Measurements from ENCODE around the gene NELL1. TPM values are rescaled to one million over a fixed set of nuclear protein-coding genes. Genes with fewer than 3 reads are reported as not detected.
"Not testable (repeated sequence)": the region's sequence is repeated elsewhere in the genome, so short reads cannot be mapped to it uniquely, and the experiment has no call there.

The NELL1 gene
- total RNA-seq, 1 experiment from 2014 or later, result not detected

GRCh38 chr11:21105196-21105917, 436.0 kb downstream of the NELL1 start:
- DNase-seq (ENCODE audit: low spot score), result no peak

GRCh38 chr11:21109341-21109740, 440.0 kb downstream of the NELL1 start:
- no peak for DNase-seq (ENCODE audit: low spot score)

- DNase-seq (ENCODE audit: low spot score), result no peak
Observed at GRCh38 chr11:21110415-21110814, 441.0 kb downstream of the NELL1 start.

DNA sequence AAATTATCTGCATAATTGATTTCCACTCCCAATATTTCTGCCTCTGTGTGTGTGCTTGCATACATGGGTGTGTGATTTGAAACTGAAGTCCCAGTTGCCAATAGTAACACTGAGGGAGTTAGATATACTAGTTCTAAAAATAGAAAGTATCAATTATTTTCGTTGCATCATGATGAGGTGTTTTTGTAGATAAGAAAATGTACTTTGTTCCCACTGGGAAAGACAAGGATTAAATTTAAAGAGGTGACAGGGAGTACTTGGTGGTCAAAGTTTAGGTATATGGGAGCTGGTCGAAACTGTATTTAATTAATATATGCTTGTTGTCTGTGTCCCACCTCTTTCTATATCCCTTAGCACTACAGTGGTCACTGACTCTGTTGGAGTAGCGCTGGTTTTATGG, 444.5 kb downstream of the NELL1 start:
- DNase-seq (ENCODE audit: low spot score), result no peak

DNA sequence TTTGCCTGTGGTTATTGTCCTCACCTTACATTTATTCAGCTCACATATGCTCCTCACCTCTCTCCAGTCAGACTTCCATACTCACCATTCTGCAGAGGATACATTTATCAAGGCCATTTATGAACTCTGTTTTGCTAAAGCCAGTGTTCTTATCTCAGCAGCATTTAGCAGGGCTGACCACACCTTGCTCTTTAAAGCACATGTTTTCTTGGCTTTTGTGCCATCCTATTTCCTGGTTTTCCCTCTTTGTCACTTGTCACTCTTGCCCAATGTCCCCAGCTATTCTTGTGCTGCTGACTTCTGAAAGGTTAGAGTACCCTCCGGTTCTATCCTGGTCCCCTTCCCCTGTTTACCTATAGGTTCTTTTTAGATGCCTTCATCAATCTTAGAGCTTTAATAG, 446.6 kb downstream of the NELL1 start:
- DNase-seq (ENCODE audit: low spot score), result no peak

- DNase-seq (ENCODE audit: low spot score), result no peak
Observed at GRCh38 chr11:21119411-21119810, 450.0 kb downstream of the NELL1 start.

- DNase-seq (ENCODE audit: low spot score), result no peak
Observed at GRCh38 chr11:21121991-21122390, 452.6 kb downstream of the NELL1 start.

GRCh38 chr11:21122523-21122922, 453.1 kb downstream of the NELL1 start:
- no peak for DNase-seq (ENCODE audit: low spot score)

- DNase-seq (ENCODE audit: low spot score), result no peak
Observed at GRCh38 chr11:21132146-21132720, 462.8 kb downstream of the NELL1 start.

DNA sequence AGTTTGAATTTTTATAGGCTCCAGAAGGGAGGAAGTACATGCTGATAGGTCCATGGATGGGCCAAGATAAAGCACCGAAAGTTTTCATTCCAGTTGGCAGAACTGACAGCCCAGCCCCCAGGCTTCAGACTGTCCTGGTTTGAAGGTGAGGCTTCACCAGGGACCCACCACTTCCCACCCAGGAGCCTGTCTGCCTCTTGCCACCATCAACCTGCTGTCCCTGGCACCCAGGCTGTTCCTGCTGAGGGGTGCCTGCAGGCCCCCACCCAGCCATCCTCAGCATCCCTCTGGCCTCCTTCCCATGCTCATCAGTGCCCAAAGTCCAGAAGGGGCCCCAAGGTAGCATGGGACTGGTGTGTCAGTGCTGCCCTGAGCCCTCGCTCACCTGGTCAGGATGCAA, 463.9 kb downstream of the NELL1 start:
- DNase-seq (ENCODE audit: low spot score), result no peak

GRCh38 chr11:21133722-21134121, 464.3 kb downstream of the NELL1 start:
- no peak for DNase-seq (ENCODE audit: low spot score)

GRCh38 chr11:21137803-21138202, 468.4 kb downstream of the NELL1 start:
- DNase-seq (ENCODE audit: low spot score), result no peak

DNA sequence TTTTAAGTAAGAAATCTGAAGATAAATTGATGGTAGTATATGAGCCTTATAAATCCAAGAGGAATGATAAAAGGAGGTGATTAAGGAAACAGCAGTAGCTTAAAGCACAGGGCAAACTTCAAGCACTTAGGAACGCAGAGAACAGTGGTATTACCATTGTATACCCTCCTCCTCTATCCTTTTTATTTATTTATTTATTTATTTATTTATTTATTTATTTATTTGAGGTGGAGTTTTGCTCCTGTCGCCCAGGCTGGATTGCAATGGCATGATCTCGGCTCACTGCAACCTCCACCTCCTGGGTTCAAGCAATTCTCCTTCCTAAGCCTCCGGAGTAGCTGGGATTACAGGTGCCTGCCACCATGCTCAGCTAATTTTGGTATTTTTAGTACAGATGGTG, 472.2 kb downstream of the NELL1 start:
- DNase-seq (ENCODE audit: low spot score), result not testable (repeated sequence)

DNA sequence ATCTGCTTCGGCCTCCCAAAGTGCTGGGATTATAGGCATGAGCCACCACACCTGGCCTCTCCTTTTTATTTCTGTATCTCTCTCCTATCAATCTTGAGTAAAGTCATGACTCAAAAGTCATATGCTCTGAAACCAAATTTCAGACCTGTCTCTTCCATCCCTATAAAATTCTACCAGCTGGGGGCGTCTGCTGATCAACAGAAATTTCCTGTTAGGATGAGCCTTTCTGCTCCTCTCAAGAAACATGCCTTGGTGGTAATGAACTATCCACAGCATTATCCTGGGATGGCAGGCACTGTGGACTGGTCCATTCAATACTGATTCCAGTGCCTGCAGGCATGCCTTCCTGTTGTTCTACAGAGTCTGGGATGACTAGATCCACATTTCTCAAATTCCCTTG, 472.6 kb downstream of the NELL1 start:
- DNase-seq (ENCODE audit: low spot score), result peak; percentile 44

- DNase-seq (ENCODE audit: low spot score), result no peak
Observed at GRCh38 chr11:21144531-21144930, 475.1 kb downstream of the NELL1 start.

DNA sequence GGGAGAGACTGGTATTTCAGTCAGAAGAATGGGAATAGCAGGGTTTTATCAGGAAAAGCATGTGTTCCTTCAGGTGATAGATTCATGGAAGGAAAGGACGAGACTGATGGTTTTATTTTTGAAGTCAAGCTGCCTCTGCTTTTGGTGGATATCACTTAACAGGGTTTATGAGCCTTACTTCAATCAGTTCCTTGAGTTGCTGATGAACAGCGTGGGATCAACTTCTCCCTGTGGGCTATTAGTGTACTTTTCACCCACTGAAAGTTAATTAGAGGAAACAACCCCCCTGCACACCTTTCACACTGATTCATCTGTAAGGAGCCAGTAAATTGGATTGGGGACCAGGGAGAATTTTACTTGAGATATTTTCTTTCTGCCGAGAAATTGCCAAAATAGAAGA, 479.0 kb downstream of the NELL1 start:
- no peak for DNase-seq (ENCODE audit: low spot score)

GRCh38 chr11:21160140-21160539, 490.8 kb downstream of the NELL1 start:
- no peak for DNase-seq (ENCODE audit: low spot score)

- DNase-seq (ENCODE audit: low spot score), result no peak
Observed at GRCh38 chr11:21169639-21170038, 500.3 kb downstream of the NELL1 start.

DNA sequence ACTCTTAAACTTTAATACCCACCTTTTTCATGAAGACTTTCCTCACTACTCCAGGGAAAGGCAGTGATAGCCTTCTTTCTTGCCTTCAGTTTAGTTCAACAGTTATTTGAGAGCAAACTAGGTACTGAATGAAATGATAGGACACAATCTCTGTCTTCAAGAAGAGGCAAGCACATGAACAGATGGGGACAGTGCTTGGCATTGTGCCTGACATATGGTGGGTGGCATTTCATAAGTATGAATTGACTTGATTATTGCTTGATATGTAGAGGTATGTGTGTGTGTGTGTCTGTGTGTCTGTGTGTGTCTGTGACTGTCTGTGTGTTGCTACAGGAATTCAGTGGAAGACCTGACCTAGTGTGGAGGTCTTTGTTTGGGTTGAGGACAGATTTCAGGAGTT, 504.1 kb downstream of the NELL1 start:
- DNase-seq (ENCODE audit: low spot score), result no peak

DNA sequence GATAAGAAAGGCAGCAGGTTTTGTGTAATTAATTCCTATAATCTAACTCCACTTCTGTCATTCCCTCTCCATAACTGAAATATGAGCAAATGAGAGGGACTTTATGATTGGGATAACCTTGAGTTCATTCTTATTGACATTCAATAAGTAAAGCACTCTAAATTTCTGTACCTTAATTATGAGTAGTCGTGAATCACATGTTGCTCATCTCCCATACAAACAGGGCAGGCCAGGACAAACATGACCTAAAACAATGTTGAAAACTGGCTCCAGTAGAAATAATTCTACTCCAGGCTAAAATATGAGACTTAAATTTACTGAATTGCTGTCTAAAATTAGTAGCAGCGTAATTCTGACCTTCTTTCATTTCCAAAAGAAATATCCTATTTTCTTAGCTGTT, 505.4 kb downstream of the NELL1 start:
- no peak for DNase-seq (ENCODE audit: low spot score)

GRCh38 chr11:21177379-21177778, 508.0 kb downstream of the NELL1 start:
- no peak for DNase-seq (ENCODE audit: low spot score)

DNA sequence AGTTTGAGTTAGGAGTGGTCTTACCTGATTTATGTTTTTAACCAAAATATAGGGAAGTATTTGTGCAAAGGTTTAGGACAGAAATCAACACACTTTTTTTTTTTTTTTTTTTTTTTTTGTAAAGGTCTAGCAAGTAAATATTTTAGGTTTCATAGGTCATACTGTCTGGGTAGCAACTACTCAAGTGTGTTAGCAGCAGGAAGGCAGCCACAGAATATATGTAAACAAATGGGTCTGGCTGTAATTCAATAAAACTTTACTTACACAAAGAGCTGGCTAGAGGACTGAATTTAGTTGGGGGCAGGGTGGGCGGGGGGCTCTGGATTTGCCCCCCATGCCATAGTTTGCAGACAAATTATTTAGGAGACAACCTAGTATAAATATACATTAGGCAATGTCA, 510.4 kb downstream of the NELL1 start:
- no peak for DNase-seq (ENCODE audit: low spot score)

DNA sequence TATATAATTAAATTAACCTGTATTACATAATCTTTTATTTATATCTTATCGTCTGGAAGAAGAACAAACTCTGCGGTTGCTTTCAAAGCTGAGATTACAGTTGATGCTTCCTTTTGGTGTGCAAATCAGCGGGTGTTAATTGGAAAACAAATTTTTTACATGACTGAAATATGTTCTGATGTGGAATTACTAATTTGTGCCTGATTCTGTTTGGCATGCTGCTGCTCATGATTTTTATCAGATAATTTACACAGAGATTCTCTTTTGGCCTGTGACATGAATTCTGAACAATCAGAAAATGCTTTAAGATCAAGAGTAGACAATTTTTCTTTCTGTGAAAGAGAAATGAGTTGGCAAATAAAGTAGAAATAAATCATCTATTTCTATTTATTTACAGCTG, 510.8 kb downstream of the NELL1 start:
- DNase-seq (ENCODE audit: low spot score), result no peak

DNA sequence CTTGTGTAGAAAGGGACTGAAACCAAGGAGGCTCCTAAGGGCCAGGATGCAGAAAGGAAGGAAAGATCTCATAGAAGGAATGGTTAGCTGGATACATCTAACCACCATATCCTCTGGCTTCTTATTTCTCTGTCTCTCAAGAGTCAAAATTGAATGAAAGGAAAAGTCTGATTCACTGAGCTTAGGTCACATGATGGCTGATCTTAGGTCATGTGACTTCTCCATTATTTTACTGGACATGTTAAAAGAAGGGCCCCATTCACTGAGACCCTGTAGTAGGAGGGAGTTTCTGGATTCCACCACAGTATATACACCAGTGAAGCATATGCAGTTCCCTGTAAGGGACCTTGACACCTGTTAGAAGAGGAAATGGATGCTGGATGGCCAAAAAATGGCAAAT, 516.6 kb downstream of the NELL1 start:
- no peak for DNase-seq (ENCODE audit: low spot score)
